DMS114 treated with DMSO at 0.1 percent for 48 hours (cell line): Measurements from ENCODE around the gene ASCL2.

Source experiments
- DNase-seq: peaks from one replicate; lab custom pipeline; 2025; ENCODE audit not compliant: unreplicated experiment; lab: John Stamatoyannopoulos, UW

ASCL2 gene

GRCh38 chr11:2309251-2310072 lies 39.1 kb upstream of the ASCL2 start:
- no peak for DNase-seq

DNA sequence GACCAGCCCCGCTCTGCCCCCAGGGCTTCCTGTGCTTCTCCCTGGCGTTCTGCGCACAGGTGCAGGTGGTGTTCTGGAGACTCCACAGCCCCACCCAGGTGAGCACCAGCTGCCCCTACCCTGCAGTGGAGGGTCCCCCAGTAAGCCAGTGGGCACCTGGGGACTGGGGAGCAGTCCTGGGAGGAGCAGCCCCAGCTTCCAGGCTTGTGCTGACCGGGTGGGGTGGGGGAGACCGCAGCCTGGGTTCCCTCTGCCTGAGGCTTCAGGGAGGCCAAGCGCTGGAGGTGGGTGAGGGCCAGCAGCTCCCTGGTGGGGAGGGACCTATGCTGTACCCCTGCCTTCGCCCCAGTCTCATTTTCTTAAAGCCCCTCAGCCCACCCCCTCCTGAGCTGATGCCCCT lies 38.3 kb upstream of the ASCL2 start:
- DNase-seq: no peak

GRCh38 chr11:2307501-2308331 lies 37.3 kb upstream of the ASCL2 start:
- no peak for DNase-seq

DNA sequence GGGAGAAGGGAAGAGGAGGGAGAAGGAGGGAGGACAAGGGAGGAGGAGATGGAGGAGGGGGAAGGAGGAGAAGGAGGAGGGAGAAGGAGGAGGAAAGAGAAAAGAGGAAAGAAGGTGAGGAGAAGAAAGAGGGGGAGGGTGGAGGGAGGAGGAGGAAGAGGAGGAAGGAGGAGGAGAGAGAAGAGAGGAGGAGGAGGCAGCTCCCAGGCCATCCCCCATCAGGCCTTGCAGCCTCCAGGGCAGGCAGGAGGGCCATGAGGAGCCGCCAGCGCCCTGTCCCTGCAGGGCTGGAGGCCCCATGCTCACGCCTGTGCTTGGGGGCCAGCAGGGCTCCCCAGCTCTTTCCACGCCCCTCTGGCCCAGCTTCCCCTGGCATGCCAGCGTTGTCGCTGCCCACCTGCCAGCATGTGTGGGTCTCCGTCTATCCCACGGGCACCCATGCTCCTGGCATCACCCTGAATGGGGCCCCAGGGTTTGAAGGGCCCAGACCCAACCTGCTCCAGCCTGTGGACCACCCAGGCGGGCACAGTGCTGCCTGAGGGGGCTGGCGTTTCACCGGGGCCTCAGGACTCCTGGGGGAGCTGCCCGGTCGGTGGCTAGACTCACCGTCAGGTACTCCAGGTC lies 36.6 kb upstream of the ASCL2 start:
- no peak for DNase-seq

DNA sequence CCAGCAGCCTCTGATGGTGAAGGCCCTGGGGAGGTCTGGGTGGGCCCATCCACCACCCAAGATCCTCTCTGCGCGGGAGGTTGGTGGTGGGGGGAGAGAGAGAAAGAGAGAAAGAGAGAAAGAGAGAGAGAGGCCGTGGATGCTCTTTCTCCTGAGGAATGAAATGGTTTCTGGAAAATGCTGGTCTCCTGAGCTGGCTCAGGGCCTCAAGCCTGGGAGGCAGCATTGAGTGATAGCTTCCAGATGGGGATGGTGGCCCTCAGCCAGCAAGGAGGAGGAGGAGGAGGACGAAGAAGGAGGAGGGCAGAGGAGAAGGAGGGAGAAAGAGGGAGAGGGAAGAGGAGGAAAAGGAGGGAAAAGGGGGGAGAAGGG lies 36.0 kb upstream of the ASCL2 start:
- no peak for DNase-seq

DNA sequence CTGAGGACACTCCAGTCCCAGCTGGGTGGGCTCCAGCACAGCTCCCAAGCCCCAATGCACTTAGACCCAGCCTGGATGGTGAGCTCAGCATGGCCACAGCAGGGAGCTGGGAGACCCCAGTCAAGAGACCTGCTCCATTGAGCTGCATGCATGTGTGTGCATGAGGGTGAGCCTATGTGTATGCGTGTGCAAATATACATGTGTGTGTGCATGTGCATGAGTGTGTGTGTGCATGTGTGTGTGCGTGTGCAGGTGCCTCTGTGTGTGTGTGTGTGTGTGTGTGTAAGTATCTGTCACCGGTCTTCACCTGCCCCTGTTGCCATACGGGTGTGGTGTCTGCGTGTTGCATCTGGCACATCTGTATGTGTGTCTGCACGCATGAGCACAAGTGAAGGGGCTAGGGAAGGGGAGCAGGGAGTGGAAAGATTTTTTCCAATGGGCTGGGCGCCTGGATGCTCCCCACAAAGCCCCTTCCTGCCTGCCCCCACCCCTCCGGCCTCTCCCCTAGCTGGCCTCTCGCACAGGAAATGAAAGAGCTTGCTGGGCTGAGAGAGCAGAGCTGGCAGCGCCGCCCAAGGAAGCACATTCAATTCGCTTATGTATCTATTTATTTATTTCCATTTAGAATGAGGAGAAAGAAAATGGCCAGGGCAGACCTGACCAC lies 35.5 kb upstream of the ASCL2 start:
- no peak for DNase-seq

- DNase-seq: peak; percentile 22
These were observed 34.9 kb upstream of the ASCL2 start for GRCh38 chr11:2305140-2305778.

DNA sequence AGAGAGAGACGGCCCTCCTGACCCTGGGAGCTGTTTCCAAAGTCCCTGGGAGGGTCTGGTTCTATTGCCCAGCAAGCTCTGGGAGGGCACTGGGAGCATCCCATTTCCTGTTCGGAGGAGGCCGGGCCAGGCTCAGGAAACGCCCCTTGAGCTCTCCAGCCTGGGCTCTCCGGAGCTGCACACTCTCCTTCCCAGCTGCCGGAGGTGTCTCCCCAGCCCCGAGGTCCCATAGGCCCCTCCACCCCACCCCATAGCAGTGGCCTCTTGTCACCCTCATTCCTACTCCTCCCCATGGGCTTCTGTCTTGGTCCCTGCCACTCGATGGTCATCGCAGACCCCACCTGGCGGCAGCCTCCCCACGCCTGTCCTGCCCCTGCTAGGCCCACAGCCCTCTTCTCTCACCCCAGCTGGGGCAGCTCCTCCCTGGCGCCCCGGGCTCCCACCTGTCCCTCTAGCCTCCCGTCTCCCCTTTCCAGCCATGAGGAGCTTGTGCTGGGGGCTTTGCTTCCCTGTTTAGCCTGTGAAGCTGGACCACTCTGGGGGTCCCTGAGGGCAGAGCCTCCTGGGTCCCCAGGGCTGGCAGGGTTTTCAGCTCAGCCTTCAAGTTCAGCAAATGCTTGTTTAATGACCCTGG lies 34.2 kb upstream of the ASCL2 start:
- no peak for DNase-seq

GRCh38 chr11:2303627-2304505 lies 33.5 kb upstream of the ASCL2 start:
- DNase-seq: no peak

DNA sequence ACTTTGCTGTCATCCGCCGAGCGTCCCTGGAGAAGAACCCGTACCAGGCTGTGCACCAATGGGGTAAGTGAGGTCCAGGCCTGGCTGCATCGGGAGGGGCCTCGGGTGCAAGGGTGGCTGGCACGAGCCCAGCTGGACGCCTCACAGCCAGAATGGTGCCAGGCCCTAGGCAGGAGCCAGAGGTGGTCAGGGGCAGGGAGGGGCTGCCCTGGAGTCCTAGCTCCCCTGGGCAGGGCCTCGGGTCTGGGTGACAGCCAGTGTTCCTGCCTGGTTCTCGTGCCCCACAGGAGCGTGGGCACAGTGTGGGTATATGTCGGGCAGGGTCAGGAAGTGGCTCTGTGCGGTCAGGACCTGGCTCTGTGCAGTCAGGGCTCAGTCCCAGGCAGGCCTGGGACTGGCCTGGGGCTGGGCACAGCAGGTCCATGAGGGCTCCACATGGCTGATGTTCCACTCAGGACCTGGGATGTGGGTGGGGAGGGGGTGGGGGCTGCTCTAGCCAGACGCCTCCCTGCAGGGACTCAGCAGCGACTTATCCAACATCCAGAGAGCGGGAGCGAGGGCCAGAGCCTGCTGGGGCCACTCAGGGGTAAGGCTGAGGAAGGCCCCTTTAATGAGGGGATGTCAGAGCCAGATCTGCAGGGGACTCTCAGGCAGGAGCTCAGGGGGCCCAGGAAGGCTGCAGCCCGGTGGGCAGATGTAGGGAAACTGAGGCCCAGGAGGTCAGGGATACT lies 32.7 kb upstream of the ASCL2 start:
- no peak for DNase-seq

DNA sequence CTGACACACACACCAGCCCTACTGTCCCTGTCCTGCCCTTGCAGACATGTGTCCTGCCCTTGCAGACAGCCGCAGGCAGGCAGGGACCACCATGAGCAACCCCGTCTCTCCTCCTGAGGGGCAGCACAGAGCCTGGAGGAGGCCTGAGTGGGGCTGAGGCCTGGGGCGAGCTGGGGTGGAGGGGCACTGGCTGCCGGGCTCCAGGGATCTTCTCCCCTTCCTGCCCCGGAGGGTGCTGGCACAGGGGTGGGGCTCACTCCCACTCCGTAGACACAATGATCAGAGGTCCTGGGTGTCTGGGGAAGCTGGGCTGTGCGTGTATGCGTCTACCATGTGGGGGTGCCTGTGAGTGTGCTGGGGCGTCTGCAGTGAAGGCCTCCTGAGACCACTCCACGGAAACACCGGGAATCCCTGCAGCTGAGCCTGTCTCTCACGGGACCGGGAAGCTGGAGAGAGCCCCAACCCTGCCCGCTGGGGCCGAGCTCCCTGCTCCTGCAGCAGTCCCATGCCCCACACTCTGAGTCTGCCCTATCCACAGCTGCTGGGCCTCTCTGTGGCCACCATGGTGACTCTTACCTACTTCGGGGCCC lies 32.0 kb upstream of the ASCL2 start:
- DNase-seq: no peak

DNA sequence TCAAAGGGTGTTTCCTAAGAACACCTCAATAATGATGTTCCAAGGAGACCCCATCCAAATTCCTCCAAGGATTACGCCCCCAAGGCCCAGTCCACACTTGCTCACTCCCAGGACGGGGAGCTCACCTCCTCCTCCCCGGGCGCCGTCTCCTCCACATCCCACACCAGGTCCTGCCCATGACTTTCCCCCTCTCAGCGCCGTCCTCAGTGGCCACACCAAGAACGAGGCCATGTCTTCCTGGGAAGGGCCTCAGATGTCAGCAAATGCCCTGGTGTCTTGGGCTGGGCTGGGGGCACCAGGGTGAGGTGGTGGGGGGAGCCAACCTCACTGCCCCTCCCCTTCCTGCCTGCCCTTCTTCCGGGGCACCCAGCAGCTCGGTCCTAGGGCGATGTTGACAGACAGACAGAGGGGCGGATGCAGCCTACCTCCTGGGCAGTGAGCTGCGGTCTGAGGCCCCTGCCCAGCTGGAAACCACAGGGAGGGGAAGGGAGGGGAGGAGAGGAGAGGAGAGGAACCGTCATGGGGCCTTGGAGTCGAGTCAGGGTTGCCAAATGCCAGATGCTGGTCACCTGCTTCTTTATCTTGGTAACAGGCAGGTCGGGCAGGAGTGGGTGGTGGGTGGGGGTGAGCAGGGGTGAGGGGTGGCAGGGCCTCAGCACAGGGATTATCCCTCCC lies 31.4 kb upstream of the ASCL2 start, which contains the start of the genes C11orf21 and TSPAN32:
TSS of gene C11orf21 (minus strand) at position 288 of the 675 bp plus-strand sequence. CDS start at position 178, 110 bp downstream.
TSS of gene TSPAN32 (plus strand) at position 383 of the 675 bp plus-strand sequence. CDS start at position 520, 137 bp downstream.
- DNase-seq: no peak

DNA sequence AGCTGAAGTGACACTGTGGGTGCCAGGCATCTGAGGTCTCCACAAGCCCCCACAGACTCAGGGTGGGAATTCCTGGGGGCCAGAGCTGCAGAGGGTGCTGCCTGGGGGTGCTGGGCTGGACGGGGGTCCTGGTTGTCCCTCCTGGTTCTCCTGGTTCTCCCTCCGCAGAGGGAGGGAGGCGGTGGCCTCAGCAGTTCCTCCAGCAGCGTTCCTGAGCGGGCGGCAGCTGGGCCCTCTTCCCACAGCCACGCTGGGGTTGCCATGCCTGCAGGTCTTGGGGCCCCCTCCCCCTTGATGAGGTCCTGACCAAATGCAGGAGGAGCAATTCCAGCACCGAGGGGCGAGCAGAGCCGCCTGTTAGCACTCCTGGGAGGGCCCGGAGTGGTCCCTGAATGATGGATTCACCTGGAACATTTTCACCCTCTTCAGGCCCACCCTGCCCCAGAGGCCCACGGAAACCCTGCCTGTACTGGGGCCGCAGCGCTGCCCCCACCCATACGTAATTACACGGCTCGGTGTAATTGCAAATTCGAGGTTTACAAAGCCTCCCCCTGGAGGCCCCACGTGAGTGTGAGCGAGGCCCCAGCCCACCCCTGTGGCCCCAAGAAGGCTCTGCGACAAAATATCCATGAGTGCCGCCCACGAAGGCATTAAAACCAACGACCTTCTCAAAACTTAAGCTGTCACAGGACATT lies 30.7 kb upstream of the ASCL2 start:
- DNase-seq: no peak

- no peak for DNase-seq
These were observed 30.0 kb upstream of the ASCL2 start for GRCh38 chr11:2300290-2300935.

- no peak for DNase-seq
These were observed 29.4 kb upstream of the ASCL2 start for GRCh38 chr11:2299773-2300172.
